Activated T-cell treated with anti-CD3 and anti-CD28 coated beads, Interleukin-2, amount 50 U/mL, for 72 hours (primary cell): ENCODE measurements around the gene DRG2. TPM values are rescaled to one million over a fixed set of nuclear protein-coding genes. Genes with fewer than 3 reads are reported as not detected.

ENCODE experiments used
- ATAC-seq, 2 donors: fragments of 150-1000 bp; cut with Tn5 transposase; replicated peaks in 1 of 2; 2 replicates each; pipeline ENCODE4 v1.10.0; 2021; ENCODE audit warnings: moderate library complexity in 2 of 2, mild to moderate bottlenecking in 1 of 2
- DNase-seq, 2 donors: peaks; one replicate each; pipeline ENCODE4 v3.0.0; 2021 to 2022; ENCODE audit warnings: mixed read lengths in 1 of 2
- H3K27ac Mint-ChIP-seq: one replicate; pipeline ENCODE4 v1.8.0; 2022; ENCODE audit warnings: mild to moderate bottlenecking, moderate library complexity, mixed read lengths
- H3K27me3 Mint-ChIP-seq: one replicate; pipeline ENCODE4 v1.8.0; 2022; ENCODE audit warnings: low read depth, mixed read lengths
- H3K36me3 Mint-ChIP-seq, 2 donors: one replicate each; pipeline ENCODE4 v1.8.0; 2022; ENCODE audit warnings: mixed read lengths in 2 of 2, mild to moderate bottlenecking in 1 of 2; ENCODE audit not compliant: insufficient read depth in 2 of 2
- H3K4me1 Mint-ChIP-seq: one replicate; pipeline ENCODE4 v1.8.0; 2022; ENCODE audit warnings: low read depth, mixed read lengths
- H3K4me3 Mint-ChIP-seq, 2 donors: one replicate each; pipeline ENCODE4 v1.8.0; 2022; ENCODE audit warnings: mild to moderate bottlenecking in 2 of 2, mixed read lengths in 2 of 2, moderate library complexity in 2 of 2
- H3K9me3 Mint-ChIP-seq, 2 donors: one replicate each; pipeline ENCODE4 v1.8.0; 2022; ENCODE audit warnings: mixed read lengths in 2 of 2
- total RNA-seq, 2 donors: library from RNA; stranded (reverse); gene quantifications; one replicate each; pipeline ENCODE4 v1.2.3, GENCODE V29; 2022

The DRG2 gene
- total RNA-seq, 2 donors from 2014 or later, result 44.1 to 53.6 TPM

DNA sequence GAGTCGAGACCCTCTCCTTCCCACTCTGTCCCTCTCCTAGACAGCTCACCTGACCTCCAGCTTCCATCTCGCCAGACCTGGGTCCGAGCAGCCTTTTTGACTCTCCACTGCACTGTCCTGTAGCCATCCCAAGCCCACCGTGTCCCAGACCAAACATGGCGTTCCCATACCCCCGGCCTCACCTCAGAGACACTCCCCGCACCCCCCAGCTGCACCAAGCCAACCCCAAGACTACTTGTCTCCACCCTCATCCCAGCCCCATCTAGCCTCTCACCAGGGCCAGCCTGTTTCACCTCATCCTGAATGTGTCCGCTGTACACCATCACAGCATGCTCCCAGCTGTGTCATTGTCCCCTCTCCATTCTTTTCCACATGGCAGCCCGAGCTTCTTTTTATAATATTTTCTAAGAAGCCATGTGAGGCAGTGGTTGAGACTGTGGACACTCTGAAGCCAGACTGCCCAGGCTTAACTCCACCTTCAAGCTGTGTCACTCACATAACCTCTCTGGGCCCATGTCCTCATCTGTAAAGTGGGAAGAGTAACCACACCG is 22.3 kb downstream of the DRG2 start:
- no peaks in the 10 kb centered on the region for H3K4me1 Mint-ChIP-seq
- no peaks in the 10 kb centered on the region for H3K27me3 Mint-ChIP-seq
- no peaks in the 10 kb centered on the region for H3K9me3 Mint-ChIP-seq
- no peak for DNase-seq
- no peak for ATAC-seq
- no peak overlapping the region for H3K4me3 Mint-ChIP-seq
- H3K36me3 Mint-ChIP-seq, result peaks cover 0 to 2% of the 10 kb centered on the region in 2 donors
- H3K27ac Mint-ChIP-seq, result no peak overlapping the region

DNA sequence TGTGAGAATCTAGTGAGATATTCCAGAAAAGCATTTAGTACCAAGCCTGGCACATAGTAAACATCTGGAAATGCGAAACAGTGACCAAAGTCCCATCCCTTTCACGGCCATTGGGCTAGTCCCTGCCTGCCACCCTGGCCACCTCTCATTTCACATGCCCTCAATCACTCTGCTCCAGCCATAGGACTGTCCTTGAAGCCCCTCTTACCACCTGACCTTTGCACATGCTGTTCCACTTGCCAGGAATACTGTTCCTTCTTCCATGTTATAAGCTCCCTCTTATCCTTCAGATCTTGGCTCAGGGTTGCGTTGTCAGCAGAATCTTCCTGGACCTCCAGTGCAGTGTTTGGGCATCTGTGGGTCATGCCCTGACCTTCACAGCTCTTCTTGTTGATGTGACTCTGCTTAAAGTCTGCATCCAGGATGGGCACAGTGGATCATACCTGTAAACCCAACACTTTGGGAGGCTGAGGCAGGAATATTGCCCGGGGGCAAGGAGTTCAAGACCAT is 22.9 kb downstream of the DRG2 start:
- no peak overlapping the region for H3K27ac Mint-ChIP-seq
- ATAC-seq (no peak), DNase-seq (no peak)
- H3K27me3 Mint-ChIP-seq, result no peaks in the 10 kb centered on the region
- no peak overlapping the region for H3K4me3 Mint-ChIP-seq
- peaks cover 0 to 2% of the 10 kb centered on the region in 2 donors for H3K36me3 Mint-ChIP-seq
- H3K4me1 Mint-ChIP-seq, result no peaks in the 10 kb centered on the region
- no peaks in the 10 kb centered on the region for H3K9me3 Mint-ChIP-seq

DNA sequence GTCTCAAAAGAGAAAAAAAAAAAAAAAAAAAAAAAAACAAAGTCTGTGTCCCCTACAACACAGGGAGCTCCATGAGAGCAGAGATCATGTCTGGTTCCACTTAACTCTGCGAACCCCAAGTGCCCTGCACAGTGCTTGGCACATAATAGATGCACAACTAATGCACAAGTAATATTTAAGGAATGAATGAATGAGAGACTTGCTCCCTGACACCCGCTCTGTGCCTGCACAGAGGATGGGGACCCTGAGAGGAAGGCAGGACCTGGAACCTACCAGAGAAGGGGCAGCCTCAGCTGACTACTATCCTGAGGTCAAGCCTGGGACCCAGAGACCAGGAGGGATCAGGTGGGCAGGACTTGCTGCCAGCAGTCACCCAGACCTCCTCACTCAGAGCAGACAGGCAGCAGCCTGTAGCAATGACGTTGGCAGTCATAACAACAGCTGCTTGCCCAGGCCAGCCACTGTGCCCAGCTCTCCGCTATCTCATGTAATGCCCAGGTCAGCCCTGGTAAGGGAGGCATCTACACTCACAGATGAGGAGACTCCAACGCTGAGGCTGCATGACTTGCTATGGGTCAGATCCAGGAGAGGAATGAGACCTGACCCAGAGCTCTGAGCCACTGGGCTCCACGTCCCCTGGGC is 23.7 kb downstream of the DRG2 start:
- no peak for DNase-seq
- no peaks in the 10 kb centered on the region for H3K9me3 Mint-ChIP-seq
- no peak for ATAC-seq
- H3K27ac Mint-ChIP-seq, result no peak overlapping the region
- peaks cover 0 to 2% of the 10 kb centered on the region in 2 donors for H3K36me3 Mint-ChIP-seq
- H3K4me3 Mint-ChIP-seq, result no peak overlapping the region
- H3K4me1 Mint-ChIP-seq, result no peaks in the 10 kb centered on the region
- H3K27me3 Mint-ChIP-seq, result no peaks in the 10 kb centered on the region

DNA sequence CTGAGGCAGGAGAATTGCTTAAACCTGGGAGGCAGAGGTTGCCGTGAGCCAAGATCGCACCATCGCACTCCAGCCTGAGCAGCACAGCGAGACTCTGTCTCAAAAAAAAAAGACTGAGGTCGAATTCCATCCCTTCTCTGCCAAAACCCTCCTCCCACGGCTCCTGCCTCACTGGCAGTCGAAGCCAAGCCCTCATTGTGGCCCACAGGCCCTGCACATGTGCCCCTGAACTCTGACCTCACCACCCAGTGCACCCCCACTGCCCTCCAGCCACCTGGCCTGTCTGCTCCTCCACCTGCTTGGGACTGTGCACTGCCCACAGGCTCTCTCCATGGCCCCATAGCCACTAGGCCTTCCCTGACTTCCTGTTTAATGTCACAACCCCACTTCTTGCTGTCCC is 27.8 kb downstream of the DRG2 start:
- no peaks in the 10 kb centered on the region for H3K27me3 Mint-ChIP-seq
- no peak for ATAC-seq
- H3K4me3 Mint-ChIP-seq, result no peak overlapping the region
- peaks cover 2% of the 10 kb centered on the region in 2 donors for H3K9me3 Mint-ChIP-seq
- no peak overlapping the region for H3K27ac Mint-ChIP-seq
- no peaks in the 10 kb centered on the region for H3K36me3 Mint-ChIP-seq
- no peak for DNase-seq
- no peaks in the 10 kb centered on the region for H3K4me1 Mint-ChIP-seq

DNA sequence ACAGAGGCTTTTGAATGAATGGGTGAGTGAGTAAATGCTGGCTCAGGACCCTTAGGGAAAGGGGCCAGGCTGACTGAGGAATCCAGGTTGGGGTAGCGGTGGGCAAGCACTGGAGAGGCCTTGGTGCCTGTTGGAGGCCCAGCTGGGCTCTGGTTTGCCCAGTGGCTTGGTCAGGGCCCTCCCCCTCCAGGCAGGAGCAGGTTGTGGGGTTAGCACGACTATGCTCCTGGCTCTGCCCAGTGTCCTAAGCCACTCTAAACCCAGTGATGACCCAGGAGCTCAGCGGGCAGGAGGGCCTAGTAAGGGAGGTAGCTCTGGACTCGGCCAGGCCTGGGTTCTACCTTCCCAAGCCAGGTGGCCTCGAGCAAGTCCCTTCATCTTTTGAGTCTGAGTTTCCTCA is 28.3 kb downstream of the DRG2 start:
- H3K27ac Mint-ChIP-seq, result no peak overlapping the region
- no peak for ATAC-seq
- H3K36me3 Mint-ChIP-seq, result no peaks in the 10 kb centered on the region
- H3K4me1 Mint-ChIP-seq, result no peaks in the 10 kb centered on the region
- H3K4me3 Mint-ChIP-seq, result no peak overlapping the region
- H3K27me3 Mint-ChIP-seq, result no peaks in the 10 kb centered on the region
- no peak for DNase-seq
- peaks cover 2% of the 10 kb centered on the region in 2 donors for H3K9me3 Mint-ChIP-seq

DNA sequence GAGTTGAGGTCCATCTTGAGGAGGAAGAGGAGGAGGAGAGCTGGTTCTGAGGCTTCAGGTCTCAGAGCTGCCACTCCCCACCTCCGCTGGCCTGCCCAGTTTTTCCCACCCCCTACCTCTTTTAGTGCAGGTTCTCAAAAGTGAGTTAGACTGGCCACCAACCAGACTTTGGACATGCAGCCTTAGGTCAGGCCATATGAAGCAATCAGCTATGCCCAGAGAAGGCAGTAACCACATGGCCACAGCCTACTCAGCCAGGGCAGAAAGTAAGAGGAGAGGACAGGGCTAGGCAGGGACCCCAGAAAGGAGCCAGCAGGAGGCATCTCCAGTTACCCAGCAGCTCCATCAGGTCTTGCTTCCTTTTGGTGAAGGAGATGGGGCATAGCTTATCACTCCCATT is 29.8 kb downstream of the DRG2 start:
- H3K27ac Mint-ChIP-seq, result no peak overlapping the region
- no peak for DNase-seq
- no peak for ATAC-seq
- H3K4me1 Mint-ChIP-seq, result no peaks in the 10 kb centered on the region
- no peak overlapping the region for H3K4me3 Mint-ChIP-seq
- H3K9me3 Mint-ChIP-seq, result peaks cover 2% of the 10 kb centered on the region in 2 donors
- no peaks in the 10 kb centered on the region for H3K27me3 Mint-ChIP-seq
- H3K36me3 Mint-ChIP-seq, result peaks cover 0 to 1% of the 10 kb centered on the region in 2 donors

DNA sequence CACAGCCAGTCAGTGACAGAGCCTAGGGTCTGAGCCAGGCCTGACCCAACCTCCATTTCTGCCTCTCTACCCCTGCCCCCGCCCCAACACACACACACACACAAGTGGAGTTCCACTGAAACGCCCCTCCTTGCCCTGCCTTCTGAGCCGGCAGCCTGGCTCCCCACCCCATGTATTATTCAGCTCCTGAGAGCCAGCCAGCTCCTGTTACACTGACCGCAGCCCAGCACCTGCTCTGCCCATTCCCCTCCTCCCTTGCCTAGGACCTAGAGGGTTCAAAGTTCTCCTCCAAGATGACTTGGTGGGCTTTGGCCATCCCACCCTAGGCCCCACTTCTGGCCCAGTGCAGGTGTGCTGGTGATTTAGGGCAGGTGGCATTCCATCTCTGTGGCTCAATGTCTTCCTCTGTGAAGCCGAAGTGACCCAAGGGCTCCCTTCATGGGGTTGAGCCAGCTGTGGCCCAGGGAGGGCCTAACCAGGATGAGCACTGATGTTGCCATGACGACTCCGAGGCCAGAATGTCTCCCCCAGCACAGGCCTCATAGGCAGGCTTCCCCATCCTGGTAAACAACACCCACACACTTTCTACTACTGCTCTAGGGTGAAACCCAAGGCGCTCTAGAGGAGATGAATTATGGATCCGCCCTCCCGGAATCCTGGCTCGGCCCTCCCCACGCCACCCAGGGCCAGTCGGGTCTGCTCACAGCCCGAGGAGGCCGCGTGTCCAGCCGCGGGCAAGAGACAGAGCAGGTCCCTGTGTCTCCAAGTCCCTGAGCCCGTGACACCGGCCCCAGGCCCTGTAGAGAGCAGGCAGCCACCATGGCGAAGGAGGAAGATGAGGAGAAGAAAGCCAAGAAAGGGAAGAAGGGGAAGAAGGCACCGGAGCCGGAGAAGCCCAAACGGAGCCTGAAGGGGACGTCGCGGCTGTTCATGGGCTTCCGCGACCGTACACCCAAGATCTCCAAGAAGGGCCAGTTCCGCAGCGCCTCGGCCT is 30.5 kb downstream of the DRG2 start:
- Mint-ChIP-seq H3K27ac (no peak overlapping the region), H3K36me3 (peaks cover 0 to 1% of the 10 kb centered on the region in 2 donors), H3K27me3 (no peaks in the 10 kb centered on the region), H3K4me3 (no peak overlapping the region), H3K9me3 (peaks cover 2% of the 10 kb centered on the region in 2 donors), H3K4me1 (no peaks in the 10 kb centered on the region)
- DNase-seq (no peak), ATAC-seq (no peak)

DNA sequence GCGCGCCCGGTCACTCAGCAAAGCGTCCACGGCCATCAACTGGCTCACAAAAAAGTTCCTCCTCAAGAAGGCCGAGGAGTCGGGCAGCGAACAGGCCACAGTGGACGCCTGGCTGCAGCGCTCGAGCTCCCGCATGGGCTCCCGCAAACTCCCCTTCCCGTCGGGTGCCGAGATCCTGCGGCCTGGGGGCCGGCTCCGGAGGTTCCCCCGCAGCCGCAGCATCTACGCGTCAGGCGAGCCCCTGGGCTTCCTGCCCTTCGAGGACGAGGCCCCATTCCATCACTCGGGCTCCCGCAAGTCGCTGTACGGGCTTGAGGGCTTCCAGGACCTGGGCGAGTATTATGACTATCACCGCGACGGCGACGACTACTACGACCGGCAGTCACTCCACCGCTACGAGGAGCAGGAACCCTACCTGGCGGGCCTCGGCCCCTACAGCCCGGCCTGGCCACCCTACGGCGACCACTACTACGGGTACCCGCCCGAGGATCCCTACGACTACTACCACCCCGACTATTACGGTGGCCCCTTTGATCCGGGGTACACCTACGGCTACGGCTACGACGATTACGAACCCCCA is 31.5 kb downstream of the DRG2 start:
- peaks cover 2% of the 10 kb centered on the region in 2 donors for H3K9me3 Mint-ChIP-seq
- H3K36me3 Mint-ChIP-seq, result peaks cover 0 to 1% of the 10 kb centered on the region in 2 donors
- no peaks in the 10 kb centered on the region for H3K4me1 Mint-ChIP-seq
- ATAC-seq, result no peak
- no peaks in the 10 kb centered on the region for H3K27me3 Mint-ChIP-seq
- no peak overlapping the region for H3K27ac Mint-ChIP-seq
- H3K4me3 Mint-ChIP-seq, result no peak overlapping the region
- no peak for DNase-seq

DNA sequence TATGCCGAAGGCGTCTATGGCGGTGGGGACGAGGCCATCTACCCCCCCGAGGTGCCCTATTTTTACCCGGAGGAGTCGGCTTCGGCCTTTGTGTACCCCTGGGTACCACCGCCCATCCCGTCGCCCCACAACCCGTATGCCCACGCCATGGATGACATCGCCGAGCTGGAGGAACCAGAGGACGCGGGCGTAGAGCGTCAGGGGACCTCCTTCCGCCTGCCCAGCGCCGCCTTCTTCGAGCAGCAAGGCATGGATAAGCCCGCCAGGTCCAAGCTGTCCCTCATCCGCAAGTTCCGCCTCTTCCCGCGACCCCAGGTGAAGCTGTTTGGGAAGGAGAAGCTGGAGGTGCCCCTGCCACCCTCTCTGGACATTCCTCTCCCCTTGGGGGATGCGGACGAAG is 32.2 kb downstream of the DRG2 start:
- no peak for DNase-seq
- H3K4me1 Mint-ChIP-seq, result no peaks in the 10 kb centered on the region
- no peak overlapping the region for H3K27ac Mint-ChIP-seq
- H3K4me3 Mint-ChIP-seq, result no peak overlapping the region
- peaks cover 2% of the 10 kb centered on the region in 2 donors for H3K9me3 Mint-ChIP-seq
- no peaks in the 10 kb centered on the region for H3K27me3 Mint-ChIP-seq
- H3K36me3 Mint-ChIP-seq, result peaks cover 0 to 1% of the 10 kb centered on the region in 2 donors
- ATAC-seq, result no peak

DNA sequence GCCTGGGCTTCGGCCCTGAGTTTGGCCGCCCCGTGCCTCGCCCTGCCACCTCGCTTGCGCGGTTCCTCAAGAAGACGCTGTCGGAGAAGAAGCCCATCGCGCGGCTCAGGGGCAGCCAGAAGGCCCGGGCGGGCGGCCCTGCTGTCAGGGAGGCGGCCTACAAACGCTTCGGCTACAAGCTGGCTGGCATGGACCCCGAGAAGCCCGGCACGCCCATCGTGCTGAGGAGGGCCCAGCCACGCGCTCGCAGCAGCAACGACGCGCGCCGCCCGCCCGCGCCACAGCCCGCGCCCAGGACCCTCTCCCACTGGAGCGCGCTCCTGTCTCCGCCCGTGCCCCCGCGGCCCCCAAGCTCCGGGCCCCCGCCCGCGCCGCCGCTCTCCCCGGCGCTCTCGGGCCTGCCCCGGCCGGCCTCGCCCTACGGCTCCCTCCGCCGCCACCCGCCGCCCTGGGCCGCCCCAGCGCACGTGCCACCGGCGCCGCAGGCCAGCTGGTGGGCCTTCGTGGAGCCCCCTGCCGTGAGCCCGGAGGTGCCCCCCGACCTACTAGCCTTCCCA is 32.8 kb downstream of the DRG2 start:
- ATAC-seq (no peak), DNase-seq (no peak)
- H3K4me3 Mint-ChIP-seq, result no peak overlapping the region
- H3K27ac Mint-ChIP-seq, result no peak overlapping the region
- no peaks in the 10 kb centered on the region for H3K4me1 Mint-ChIP-seq
- H3K9me3 Mint-ChIP-seq, result peaks cover 2% of the 10 kb centered on the region in 2 donors
- no peaks in the 10 kb centered on the region for H3K27me3 Mint-ChIP-seq
- peaks cover 0 to 1% of the 10 kb centered on the region in 2 donors for H3K36me3 Mint-ChIP-seq

DNA sequence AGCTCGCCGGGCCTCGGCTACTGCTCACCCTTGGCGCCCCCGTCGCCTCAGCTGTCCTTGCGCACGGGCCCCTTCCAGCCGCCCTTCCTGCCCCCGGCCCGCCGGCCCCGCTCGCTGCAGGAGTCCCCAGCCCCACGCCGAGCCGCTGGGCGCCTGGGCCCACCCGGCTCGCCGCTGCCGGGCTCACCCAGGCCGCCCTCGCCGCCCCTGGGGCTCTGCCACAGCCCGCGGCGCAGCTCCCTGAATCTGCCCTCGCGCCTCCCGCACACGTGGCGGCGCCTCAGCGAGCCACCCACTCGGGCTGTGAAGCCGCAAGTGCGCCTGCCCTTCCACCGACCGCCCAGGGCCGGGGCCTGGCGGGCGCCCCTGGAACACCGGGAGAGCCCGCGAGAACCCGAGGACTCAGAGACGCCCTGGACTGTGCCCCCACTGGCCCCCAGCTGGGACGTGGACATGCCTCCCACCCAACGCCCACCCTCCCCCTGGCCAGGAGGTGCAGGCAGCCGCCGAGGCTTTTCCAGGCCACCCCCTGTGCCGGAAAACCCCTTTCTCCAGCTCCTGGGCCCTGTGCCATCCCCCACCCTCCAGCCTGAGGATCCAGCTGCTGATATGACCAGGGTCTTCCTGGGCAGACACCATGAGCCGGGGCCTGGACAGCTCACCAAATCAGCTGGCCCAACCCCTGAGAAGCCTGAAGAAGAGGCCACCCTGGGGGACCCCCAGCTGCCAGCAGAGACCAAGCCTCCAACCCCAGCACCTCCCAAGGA is 33.6 kb downstream of the DRG2 start:
- no peak for ATAC-seq
- Mint-ChIP-seq H3K27me3 (no peaks in the 10 kb centered on the region), H3K27ac (no peak overlapping the region), H3K9me3 (peaks cover 2% of the 10 kb centered on the region in 2 donors), H3K4me1 (no peaks in the 10 kb centered on the region), H3K36me3 (peaks cover 0 to 1% of the 10 kb centered on the region in 2 donors), H3K4me3 (no peak overlapping the region)
- no peak for DNase-seq
